Neural cell (in vitro differentiated cells): ENCODE measurements around the gene LRMDA. TPM values are rescaled to one million over a fixed set of nuclear protein-coding genes. Genes with fewer than 3 reads are reported as not detected.
"Not testable (repeated sequence)": the region's sequence is repeated elsewhere in the genome, so short reads cannot be mapped to it uniquely, and the experiment has no call there.

Experiments
- H2AFZ ChIP-seq: fragments of 200-600, 300-800 bp; sonication (generic), shearing (Covaris generic); 2 replicates; pipeline ENCODE4 v1.6.0; 2014; ENCODE audit warnings: low read depth, mild to moderate bottlenecking, antibody characterized with exemption, low read length, moderate library complexity
- H3F3A ChIP-seq: fragments of 200-600 bp; shearing (Covaris generic); 2 replicates; pipeline ENCODE4 v1.6.1; 2016; ENCODE audit warnings: mild to moderate bottlenecking, moderate library complexity, mixed read lengths, antibody characterized with exemption, low read length; ENCODE audit not compliant: insufficient read depth, poor library complexity, severe bottlenecking
- H3K27ac ChIP-seq: fragments of 200-600, 300-800 bp; sonication (generic), shearing (Covaris generic); 2 replicates; pipeline ENCODE4 v1.5.1; 2014; ENCODE audit warnings: mild to moderate bottlenecking, low read length, moderate library complexity
- H3K27me3 ChIP-seq: fragments of 300-800, 200-600 bp; sonication (generic), shearing (Covaris generic); 2 replicates; pipeline ENCODE4 v1.6.0; 2014; ENCODE audit warnings: mild to moderate bottlenecking, low read depth, low read length, moderate library complexity; ENCODE audit not compliant: insufficient read depth
- H3K36me3 ChIP-seq: fragments of 300-800, 200-600 bp; sonication (generic), shearing (Covaris generic); 2 replicates; pipeline ENCODE4 v1.5.1; 2014; ENCODE audit warnings: mild to moderate bottlenecking, antibody characterized with exemption, low read length, moderate library complexity; ENCODE audit not compliant: insufficient read depth
- H3K4me2 ChIP-seq: fragments of 300-800, 200-600 bp; sonication (generic), shearing (Covaris generic); 2 replicates; pipeline ENCODE4 v1.6.0; 2014; ENCODE audit warnings: mild to moderate bottlenecking, low read length
- H3K4me3 ChIP-seq: fragments of 300-800, 200-600 bp; sonication (generic), shearing (Covaris generic); 2 replicates; pipeline ENCODE4 v1.5.1; 2014; ENCODE audit warnings: mild to moderate bottlenecking, low read length, moderate library complexity
- H3K79me2 ChIP-seq: fragments of 200-600 bp; shearing (Covaris generic); replicated peaks from 2 replicates; pipeline ENCODE4 v1.6.0; 2014; ENCODE audit warnings: mild to moderate bottlenecking, low read length, moderate library complexity; ENCODE audit not compliant: insufficient read depth
- H3K9ac ChIP-seq: fragments of 300-800, 200-600 bp; sonication (generic), shearing (Covaris generic); 2 replicates; pipeline ENCODE4 v1.6.1; 2016; ENCODE audit warnings: mild to moderate bottlenecking, low read length, mixed read lengths
- H3K9me2 ChIP-seq: fragments of 200-600 bp; shearing (Covaris generic); 2 replicates; pipeline ENCODE4 v1.6.1; 2016; ENCODE audit warnings: mild to moderate bottlenecking, low read length, mixed read lengths; ENCODE audit not compliant: insufficient read depth
- H3K9me3 ChIP-seq: fragments of 200-600, 300-800 bp; sonication (generic), shearing (Covaris generic); 2 replicates; pipeline ENCODE4 v1.6.1; 2016; ENCODE audit warnings: mild to moderate bottlenecking, mixed run types, low read length, moderate library complexity, mixed read lengths
- H4K20me1 ChIP-seq: fragments of 200-600 bp; shearing (Covaris generic); 2 replicates; pipeline ENCODE4 v1.6.1; 2016; ENCODE audit warnings: mild to moderate bottlenecking, mixed run types; ENCODE audit not compliant: insufficient read depth
- CTCF ChIP-seq: fragments of 450-650 bp; IDR thresholded peaks from 2 replicates; pipeline ENCODE4 v1.5.1; 2014; ENCODE audit warnings: antibody characterized with exemption, mild to moderate bottlenecking, moderate library complexity; ENCODE audit not compliant: poor library complexity, severe bottlenecking
- EP300 ChIP-seq: fragments of 450-650 bp; conservative IDR thresholded peaks from 2 replicates; pipeline ENCODE4 v1.6.1; 2014; ENCODE audit warnings: antibody characterized with exemption, mild to moderate bottlenecking, moderate library complexity; ENCODE audit not compliant: poor library complexity, severe bottlenecking
- EZH2 ChIP-seq: fragments of 200-600, 300-800 bp; shearing (Covaris generic), sonication (generic); IDR thresholded peaks from 2 replicates; pipeline ENCODE4 v1.6.1; 2014; ENCODE audit warnings: antibody characterized with exemption, low read length, borderline replicate concordance, mild to moderate bottlenecking; ENCODE audit not compliant: insufficient read depth, poor library complexity, severe bottlenecking
- MXI1 ChIP-seq: fragments of 450-650 bp; conservative IDR thresholded peaks from 2 replicates; pipeline ENCODE4 v1.6.1; 2014; ENCODE audit warnings: antibody characterized with exemption, mild to moderate bottlenecking; ENCODE audit not compliant: poor library complexity, severe bottlenecking
- POLR2AphosphoS5 ChIP-seq: IDR thresholded peaks from 2 replicates; pipeline ENCODE4 v1.6.1; 2012
- RAD21 ChIP-seq: fragments of 450-650 bp; conservative IDR thresholded peaks from 2 replicates; pipeline ENCODE4 v1.6.1; 2014; ENCODE audit warnings: antibody characterized with exemption, mild to moderate bottlenecking, moderate library complexity
- REST ChIP-seq: IDR thresholded peaks from 2 replicates; pipeline ENCODE4 v1.6.1; 2012; ENCODE audit warnings: borderline replicate concordance
- SMC3 ChIP-seq: fragments of 450-650 bp; conservative IDR thresholded peaks from 2 replicates; pipeline ENCODE4 v1.6.1; 2014; ENCODE audit warnings: antibody characterized with exemption, mild to moderate bottlenecking, moderate library complexity; ENCODE audit not compliant: poor library complexity
- TAF1 ChIP-seq: IDR thresholded peaks from 2 replicates; pipeline ENCODE4 v1.6.1; 2012; ENCODE audit warnings: low read depth
- polyA plus RNA-seq: library from polyadenylated mRNA; depleted of rRNA; stranded (reverse); fragments of >200 nt; gene quantifications from 2 replicates; pipeline ENCODE4 v1.2.3, GENCODE V29; 2014

LRMDA gene
- polyA plus RNA-seq, 1 donor from 2014 or later: 5.6 TPM

- Histone ChIP-seq H3K27me3 (no peaks in the 10 kb centered on the region), H3K9me3 (no peaks in the 10 kb centered on the region), H3K4me2 (no peak overlapping the region), H3K4me3 (no peak overlapping the region), H3F3A (no peaks in the 10 kb centered on the region), H3K9ac (no peak overlapping the region), H4K20me1 (no peaks in the 10 kb centered on the region), H2AFZ (no peak overlapping the region), H3K79me2 (no peaks in the 10 kb centered on the region), H3K36me3 (no peaks in the 10 kb centered on the region), H3K27ac (no peak overlapping the region), H3K9me2 (no peaks in the 10 kb centered on the region)
- TF ChIP-seq MXI1 (no peak), EP300 (peak; percentile 10)
These were observed 708.0 kb downstream of the LRMDA start for GRCh38 chr10:76139431-76139830.

- H3K36me3 ChIP-seq: no peaks in the 10 kb centered on the region
- TF ChIP-seq EP300 (no peak), MXI1 (no peak), RAD21 (no peak), TAF1 (no peak)
- no peak overlapping the region for H3K27ac ChIP-seq
- no peak overlapping the region for H3K4me3 ChIP-seq
- H3F3A ChIP-seq: no peaks in the 10 kb centered on the region
- no peak overlapping the region for H3K4me2 ChIP-seq
- H3K79me2 ChIP-seq: no peaks in the 10 kb centered on the region
- no peak overlapping the region for H2AFZ ChIP-seq
- H3K27me3 ChIP-seq: no peaks in the 10 kb centered on the region
- H3K9me3 ChIP-seq: no peaks in the 10 kb centered on the region
- H4K20me1 ChIP-seq: no peaks in the 10 kb centered on the region
- no peaks in the 10 kb centered on the region for H3K9me2 ChIP-seq
- no peak overlapping the region for H3K9ac ChIP-seq
These were observed 710.0 kb downstream of the LRMDA start for GRCh38 chr10:76141376-76141775.

- H3K9me2 ChIP-seq, H3K27ac ChIP-seq, H3K79me2 ChIP-seq, H2AFZ ChIP-seq, H3K4me2 ChIP-seq, H3K9me3 ChIP-seq, H3K27me3 ChIP-seq, H3K4me3 ChIP-seq, H3K9ac ChIP-seq, H3K36me3 ChIP-seq, H4K20me1 ChIP-seq, H3F3A ChIP-seq: not testable (repeated sequence)
These were observed 716.8 kb downstream of the LRMDA start for GRCh38 chr10:76148217-76148616.

- peaks cover 5% of the 10 kb centered on the region for H3K9me3 ChIP-seq
- no peak overlapping the region for H3K9ac ChIP-seq
- no peak for TF ChIP-seq RAD21
- no peak for TF ChIP-seq EP300
- no peak for TF ChIP-seq POLR2AphosphoS5
- TF ChIP-seq CTCF: no peak
- TF ChIP-seq SMC3: no peak
- TF ChIP-seq MXI1: no peak
- no peak for TF ChIP-seq TAF1
- TF ChIP-seq REST: no peak
- no peak for TF ChIP-seq EZH2
- H3K9me2 ChIP-seq: no peaks in the 10 kb centered on the region
- no peak overlapping the region for H2AFZ ChIP-seq
- no peak overlapping the region for H3K27ac ChIP-seq
- H3K27me3 ChIP-seq: no peaks in the 10 kb centered on the region
- no peaks in the 10 kb centered on the region for H3F3A ChIP-seq
- no peaks in the 10 kb centered on the region for H3K36me3 ChIP-seq
- H3K4me3 ChIP-seq: no peak overlapping the region
- no peaks in the 10 kb centered on the region for H3K79me2 ChIP-seq
- no peaks in the 10 kb centered on the region for H4K20me1 ChIP-seq
- H3K4me2 ChIP-seq: no peak overlapping the region
These were observed 717.8 kb downstream of the LRMDA start for GRCh38 chr10:76149182-76149581.
